Smooth muscle cell (in vitro differentiated cells): ENCODE results near the gene SUPT3H. TPM values are rescaled to one million over a fixed set of nuclear protein-coding genes. Genes with fewer than 3 reads are reported as not detected.

Experiments
- DNase-seq: peaks from one replicate; lab custom pipeline; 2025; ENCODE audit not compliant: unreplicated experiment; lab: John Stamatoyannopoulos, UW
- H2AFZ ChIP-seq: fragments of 200-600 bp; sonication (generic); 2 replicates; pipeline ENCODE4 v1.6.0; 2016; ENCODE audit warnings: antibody characterized with exemption, low read depth, mild to moderate bottlenecking
- H3F3A ChIP-seq: fragments of 200-600 bp; sonication (generic); 2 replicates; pipeline ENCODE4 v1.6.0; 2017; ENCODE audit warnings: antibody characterized with exemption, low read depth
- H3K27ac ChIP-seq: fragments of 200-600 bp; sonication (generic); 2 replicates; pipeline ENCODE4 v1.5.1; 2016; ENCODE audit warnings: low read depth, mild to moderate bottlenecking
- H3K27me3 ChIP-seq: fragments of 200-600 bp; sonication (generic); 2 replicates; pipeline ENCODE4 v1.6.1; 2016; ENCODE audit warnings: low read depth, mild to moderate bottlenecking
- H3K36me3 ChIP-seq: fragments of 200-600 bp; sonication (generic); 2 replicates; pipeline ENCODE4 v1.5.1; 2016; ENCODE audit warnings: low read depth
- H3K4me1 ChIP-seq: fragments of 200-600 bp; sonication (generic); 2 replicates; pipeline ENCODE4 v1.5.1; 2016; ENCODE audit warnings: low read depth
- H3K4me2 ChIP-seq: fragments of 200-600 bp; sonication (generic); 2 replicates; pipeline ENCODE4 v1.6.0; 2016; ENCODE audit warnings: mild to moderate bottlenecking
- H3K4me3 ChIP-seq: fragments of 200-600 bp; sonication (generic); 2 replicates; pipeline ENCODE4 v1.5.1; 2016; ENCODE audit warnings: mild to moderate bottlenecking
- H3K79me2 ChIP-seq: fragments of 200-600 bp; sonication (generic); 2 replicates; pipeline ENCODE4 v1.6.0; 2016; ENCODE audit warnings: low read depth, mild to moderate bottlenecking
- H3K9ac ChIP-seq: fragments of 200-600 bp; sonication (generic); 2 replicates; pipeline ENCODE4 v1.6.0; 2016; ENCODE audit warnings: low read depth
- H3K9me3 ChIP-seq: fragments of 200-600 bp; sonication (generic); replicated peaks from 2 replicates; pipeline ENCODE4 v1.5.1; 2016; ENCODE audit warnings: low read depth
- H4K20me1 ChIP-seq: fragments of 200-600 bp; sonication (generic); 2 replicates; pipeline ENCODE4 v1.6.0; 2016; ENCODE audit warnings: low read depth
- CTCF ChIP-seq: fragments of 200-600 bp; sonication (generic); IDR thresholded peaks from 2 replicates; pipeline ENCODE4 v1.5.1; 2017; ENCODE audit warnings: borderline replicate concordance, mild to moderate bottlenecking, antibody characterized with exemption; ENCODE audit not compliant: insufficient read depth, poor library complexity, severe bottlenecking
- WGBS: methylation state at CpG from one replicate; pipeline ENCODE4 v1.1.7; 2016; ENCODE audit warnings: low lambda C conversion rate; 5-methylcytosine and 5-hydroxymethylcytosine counted together
- polyA plus RNA-seq: library from polyadenylated mRNA; unstranded; fragments of >200 nt; fragmentation: Nextera tagmentation; extraction: Ambion mirVana; gene quantifications from 2 replicates; pipeline ENCODE4 v1.2.1, GENCODE V29; 2016
- total RNA-seq: library from RNA; depleted of rRNA; stranded (reverse); fragments of >200 nt; gene quantifications from 2 replicates; pipeline ENCODE4 v1.2.3, GENCODE V29; 2014

The SUPT3H gene
- total and polyA plus RNA-seq, 2 experiments from 2014 or later: 19.4 to 22.9 TPM

- Histone ChIP-seq H3K4me3 (no peak overlapping the region), H3K9me3 (peaks cover 4% of the 10 kb centered on the region), H3K9ac (no peak overlapping the region), H2AFZ (no peak overlapping the region), H3K79me2 (no peaks in the 10 kb centered on the region), H3F3A (no peaks in the 10 kb centered on the region), H3K27ac (no peak overlapping the region), H4K20me1 (no peaks in the 10 kb centered on the region), H3K4me2 (no peak overlapping the region), H3K27me3 (no peaks in the 10 kb centered on the region), H3K4me1 (no peaks in the 10 kb centered on the region), H3K36me3 (peaks cover 7% of the 10 kb centered on the region)
- no peak for TF ChIP-seq CTCF
- no peak for DNase-seq
These were observed 365.0 kb downstream of the SUPT3H start for GRCh38 chr6:45012687-45013086.

DNA sequence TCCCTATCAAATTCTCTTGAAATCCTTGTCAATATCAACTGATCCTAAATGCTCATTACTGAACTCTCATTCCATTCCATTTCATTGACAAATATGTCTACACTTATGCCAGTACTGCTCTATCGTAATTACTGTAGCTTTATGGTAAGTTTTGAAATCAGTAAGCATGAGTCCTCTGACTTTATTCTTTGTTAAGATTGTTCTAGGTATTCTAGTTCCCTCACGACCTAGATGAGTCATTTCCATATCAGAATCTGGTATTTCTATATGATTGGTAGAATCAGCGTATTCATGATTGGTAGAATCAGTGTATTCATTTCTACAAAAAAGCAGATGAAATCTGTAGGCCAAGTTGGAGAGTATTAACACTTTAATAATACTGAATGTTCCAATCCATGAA lies 368.2 kb downstream of the SUPT3H start:
- Histone ChIP-seq H3K4me2 (no peak overlapping the region), H3K4me1 (no peaks in the 10 kb centered on the region), H4K20me1 (no peaks in the 10 kb centered on the region), H3K9ac (no peak overlapping the region), H3K79me2 (no peaks in the 10 kb centered on the region), H2AFZ (no peak overlapping the region), H3K4me3 (no peak overlapping the region), H3K36me3 (peaks cover 7% of the 10 kb centered on the region), H3F3A (no peaks in the 10 kb centered on the region), H3K9me3 (peaks cover 4% of the 10 kb centered on the region), H3K27me3 (no peaks in the 10 kb centered on the region), H3K27ac (no peak overlapping the region)
- TF ChIP-seq CTCF: no peak
- no peak for DNase-seq
- WGBS: 93% methylated on average over 3 of the region's 3 CpGs

DNA sequence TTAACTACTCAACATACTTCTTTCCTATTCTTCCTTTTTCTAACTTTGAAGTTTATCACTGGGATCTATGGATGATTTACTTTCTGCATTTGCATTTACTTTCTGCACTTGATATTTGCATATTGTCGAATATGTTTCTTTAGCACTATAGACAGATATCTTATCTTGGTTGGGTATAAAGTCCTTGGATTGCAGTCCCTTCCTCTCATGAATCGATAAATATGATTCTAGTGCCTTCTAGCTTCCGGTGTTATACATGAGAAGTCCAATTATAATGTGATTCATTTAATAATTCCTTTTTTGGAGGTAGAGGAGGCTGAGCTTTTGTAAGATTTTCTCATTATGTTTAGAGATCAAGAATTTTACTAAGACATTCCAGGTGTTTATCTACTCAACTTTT lies 370.8 kb downstream of the SUPT3H start:
- DNase-seq: no peak
- Histone ChIP-seq H4K20me1 (no peaks in the 10 kb centered on the region), H3K4me1 (no peaks in the 10 kb centered on the region), H3K4me2 (no peak overlapping the region), H3K27ac (no peak overlapping the region), H3K36me3 (peaks cover 2% of the 10 kb centered on the region), H3K9me3 (peaks cover 3% of the 10 kb centered on the region), H3K4me3 (no peak overlapping the region), H3K9ac (no peak overlapping the region), H3K79me2 (no peaks in the 10 kb centered on the region), H3K27me3 (no peaks in the 10 kb centered on the region), H3F3A (no peaks in the 10 kb centered on the region), H2AFZ (no peak overlapping the region)
- 88% methylated on average over 3 of the region's 3 CpGs for WGBS
- TF ChIP-seq CTCF: no peak

DNA sequence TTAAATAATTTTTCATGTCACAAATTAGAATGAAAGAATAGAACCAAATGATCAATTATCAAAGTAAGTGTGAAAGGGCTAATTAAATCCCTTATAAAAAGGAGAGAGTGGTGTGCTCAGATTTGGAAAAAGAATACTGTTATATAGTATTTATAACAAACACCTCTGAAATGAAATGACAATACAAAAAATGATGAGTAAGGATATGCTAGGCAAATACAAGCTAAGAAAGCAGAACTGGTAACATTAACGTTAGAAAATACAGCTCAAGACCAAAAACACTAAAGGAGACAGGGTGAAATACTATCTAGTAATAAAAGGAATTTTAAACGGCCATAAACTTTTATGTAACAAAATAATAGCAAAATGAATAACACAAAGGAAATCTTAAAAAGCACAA lies 373.8 kb downstream of the SUPT3H start:
- Histone ChIP-seq H3K4me2 (no peak overlapping the region), H3K27ac (no peak overlapping the region), H3K9me3 (no peaks in the 10 kb centered on the region), H2AFZ (no peak overlapping the region), H3K36me3 (no peaks in the 10 kb centered on the region), H3K9ac (no peak overlapping the region), H3K79me2 (no peaks in the 10 kb centered on the region), H3K4me3 (no peak overlapping the region), H3K27me3 (no peaks in the 10 kb centered on the region), H3F3A (no peaks in the 10 kb centered on the region), H3K4me1 (no peaks in the 10 kb centered on the region), H4K20me1 (no peaks in the 10 kb centered on the region)
- TF ChIP-seq CTCF: no peak
- DNase-seq: no peak
- WGBS: 48% methylated on average over 2 of the region's 2 CpGs
